Measurements from ENCODE around the gene FN3K. TPM values are rescaled to one million over a fixed set of nuclear protein-coding genes. Genes with fewer than 3 reads are reported as not detected.
"Not testable (repeated sequence)": the region's sequence is repeated elsewhere in the genome, so short reads cannot be mapped to it uniquely, and the experiment has no call there.

Gene FN3K
- total RNA-seq, 2 experiments from 2014 or later, result 1.0 to 1.8 TPM

DNA sequence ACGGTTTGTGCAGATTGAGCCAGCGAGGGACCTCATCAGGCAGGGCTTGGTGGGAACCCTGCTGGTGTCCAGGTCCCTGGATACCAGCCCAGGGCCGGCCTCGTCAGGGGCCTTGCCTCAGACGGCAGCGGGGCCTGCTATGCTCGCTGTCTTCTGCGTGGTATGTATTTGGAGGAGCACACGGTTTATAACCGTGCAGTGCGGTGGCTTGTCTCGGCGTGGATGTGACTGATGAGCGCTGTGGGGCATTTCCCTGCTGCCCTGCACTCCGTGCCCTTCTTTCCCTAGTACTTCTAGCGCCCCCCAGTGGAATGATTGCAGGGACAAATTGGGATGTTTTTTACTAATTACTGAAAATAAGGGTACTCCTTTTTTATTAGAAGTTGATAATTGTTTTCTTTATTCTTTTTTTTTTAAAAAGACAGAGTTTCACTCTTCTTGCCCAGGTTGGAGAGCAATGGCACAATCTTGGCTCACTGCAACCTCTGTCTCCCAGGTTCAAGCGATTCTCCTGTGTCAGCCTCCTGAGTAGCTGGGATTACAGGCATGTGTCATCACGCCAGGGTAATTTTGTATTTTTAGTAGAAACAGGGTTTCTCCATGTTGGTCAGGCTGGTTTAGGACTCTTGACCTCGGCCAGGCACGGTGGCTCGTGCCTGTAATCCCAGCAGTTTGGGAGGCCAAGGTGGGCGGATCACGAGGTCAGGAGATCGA lies 31.8 kb downstream of the FN3K start:
- CTCF ChIA-PET, result interaction anchor here (1.0 to 1.5 kb wide), 3 partner anchors 8 to 86 kb away, joined by 3 to 5 read pairs (median 3); no protein-coding TSS in a partner anchor
- POLR2A ChIA-PET, result no interaction called here

DNA sequence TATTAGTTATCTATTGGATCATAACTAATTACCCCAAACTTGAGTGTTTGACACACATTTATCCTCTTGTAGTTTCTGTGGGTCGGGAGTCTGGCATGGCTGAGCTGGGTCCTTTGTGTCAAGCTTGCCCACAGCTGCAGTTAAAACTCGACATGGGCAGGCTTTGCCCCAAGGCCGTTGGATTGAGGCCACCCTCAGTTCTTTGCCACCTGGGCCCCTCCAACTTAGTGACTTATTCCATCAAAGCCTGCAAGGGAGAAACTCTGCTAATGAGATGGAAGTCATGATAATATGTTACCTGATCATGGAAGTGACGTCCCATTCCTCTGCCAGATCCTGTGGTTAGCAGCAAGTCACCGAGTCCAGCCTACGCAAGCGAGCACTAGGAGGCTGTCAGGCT lies 33.6 kb downstream of the FN3K start:
- ChIA-PET POLR2A (no interaction called here), CTCF (interaction anchor here (1.1 kb wide), 1 partner anchor 100 kb away, joined by 4 read pairs; no protein-coding TSS in a partner anchor)

- CTCF ChIA-PET, result interaction anchor here (0.7 kb wide), 1 partner anchor 9 kb away, joined by 3 read pairs; no protein-coding TSS in a partner anchor
- POLR2A ChIA-PET, result no interaction called here
Observed at GRCh38 chr17:82772026-82772425, 36.6 kb downstream of the FN3K start.

DNA sequence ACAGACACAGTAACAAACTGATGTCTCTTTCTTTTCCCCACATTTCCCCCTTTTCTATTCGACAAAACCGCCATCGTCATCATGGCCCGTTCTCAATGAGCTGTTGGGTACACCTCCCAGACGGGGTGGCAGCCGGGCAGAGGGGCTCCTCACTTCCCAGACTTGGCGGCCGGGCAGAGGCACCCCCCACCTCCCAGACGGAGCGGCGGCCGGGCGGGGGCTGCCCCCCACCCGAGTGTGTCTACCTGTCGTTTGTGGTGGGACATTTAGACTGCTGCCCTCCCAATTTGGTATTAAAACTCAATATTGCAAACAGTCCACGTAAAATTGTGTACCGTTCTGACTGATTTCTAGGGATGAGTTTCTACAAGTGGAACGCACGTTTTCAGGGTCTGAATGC lies 39.0 kb downstream of the FN3K start:
- CTCF ChIA-PET, result interaction anchor here (1.1 to 1.3 kb wide), 3 partner anchors 8 to 90 kb away, joined by 3 to 5 read pairs (median 3); no protein-coding TSS in a partner anchor
- POLR2A ChIA-PET, result not testable (repeated sequence)

GRCh38 chr17:82775001-82775823 lies 39.8 kb downstream of the FN3K start:
- ChIA-PET CTCF (interaction anchor here (0.6 to 1.3 kb wide), 7 partner anchors 9 to 309 kb away, joined by 3 to 5 read pairs (median 3); no protein-coding TSS in a partner anchor), POLR2A (no interaction called here)

GRCh38 chr17:82776454-82776853 lies 41.0 kb downstream of the FN3K start:
- CTCF ChIA-PET, result interaction anchor here (0.7 to 0.9 kb wide), 4 partner anchors 59 to 308 kb away, joined by 3 read pairs; no protein-coding TSS in a partner anchor
- POLR2A ChIA-PET, result interaction anchor here (0.6 kb wide), 1 partner anchor 307 kb away, joined by 3 read pairs; no protein-coding TSS in a partner anchor

DNA sequence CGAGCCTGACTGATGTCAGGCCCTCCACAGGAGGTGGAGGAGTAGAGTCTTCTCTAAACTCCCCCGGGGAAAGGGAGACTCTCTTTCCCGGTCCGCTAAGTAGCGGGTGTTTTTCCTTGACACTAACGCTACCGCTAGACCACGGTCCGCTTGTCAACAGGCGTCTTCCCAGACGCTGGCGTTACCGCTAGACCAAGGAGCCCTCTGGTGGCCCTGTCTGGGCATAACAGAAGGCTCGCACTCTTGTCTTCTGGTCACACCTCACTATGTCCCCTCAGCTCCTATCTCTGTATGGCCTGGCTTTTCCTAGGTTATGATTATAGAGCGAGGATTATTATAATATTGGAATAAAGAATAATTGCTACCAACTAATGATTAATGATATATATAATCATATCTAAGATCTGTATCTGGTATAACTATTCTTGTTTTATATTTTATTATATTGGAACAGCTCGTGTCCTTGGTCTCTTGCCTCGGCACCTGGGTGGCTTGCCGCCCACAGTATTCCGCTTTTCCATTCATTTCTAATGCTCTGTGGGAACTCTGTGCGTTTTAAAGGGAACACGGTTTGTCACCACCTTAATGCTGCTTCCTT lies 42.5 kb downstream of the FN3K start:
- POLR2A ChIA-PET, CTCF ChIA-PET: not testable (repeated sequence)

GRCh38 chr17:82779541-82779940 lies 44.1 kb downstream of the FN3K start:
- ChIA-PET CTCF (interaction anchor here (1.5 to 1.8 kb wide), 2 partner anchors 26 to 134 kb away, joined by 3 to 6 read pairs; no protein-coding TSS in a partner anchor), POLR2A (no interaction called here)

- ChIA-PET POLR2A (interaction anchor here (0.6 kb wide), 1 partner anchor 170 kb away, joined by 6 read pairs; no protein-coding TSS in a partner anchor), CTCF (interaction anchor here (1.5 to 2.5 kb wide), 4 partner anchors 27 to 137 kb away, joined by 3 to 10 read pairs (median 6); no protein-coding TSS in a partner anchor)
Observed at GRCh38 chr17:82780195-82780594, 44.8 kb downstream of the FN3K start.

GRCh38 chr17:82780971-82781893 lies 45.8 kb downstream of the FN3K start:
- POLR2A ChIA-PET, result no interaction called here
- CTCF ChIA-PET, result interaction anchor here (0.5 to 2.5 kb wide), 20 partner anchors 9 to 640 kb away, joined by 3 to 10 read pairs (median 4); partner anchors contain the start of gene FN3KRP

DNA sequence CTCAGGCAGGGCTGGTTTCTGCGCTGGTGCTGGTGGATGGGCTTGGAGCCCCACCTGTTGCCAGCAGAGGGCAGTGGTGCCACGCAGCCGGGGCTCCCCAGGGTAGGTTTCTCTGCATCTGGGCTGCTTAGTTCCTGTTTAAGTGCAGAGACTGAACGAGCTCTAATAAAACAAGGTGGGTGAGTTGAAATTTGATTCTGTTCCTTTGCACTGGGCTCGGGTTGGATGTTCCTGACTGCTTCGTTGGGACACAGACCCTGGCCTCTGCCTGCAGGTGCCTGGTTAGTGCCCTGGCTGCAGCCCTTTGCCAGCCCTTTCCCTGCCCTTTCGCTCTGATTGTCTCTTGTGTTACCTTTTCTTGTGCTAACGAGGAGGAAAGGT lies 46.5 kb downstream of the FN3K start:
- POLR2A ChIA-PET, result no interaction called here
- CTCF ChIA-PET, result interaction anchor here (0.6 to 2.5 kb wide), 16 partner anchors 9 to 316 kb away, joined by 3 to 10 read pairs (median 4); partner anchors contain the start of gene FN3KRP

GRCh38 chr17:82782657-82783207 lies 47.3 kb downstream of the FN3K start:
- CTCF ChIA-PET, result interaction anchor here (0.9 to 2.5 kb wide), 4 partner anchors 11 to 135 kb away, joined by 3 to 10 read pairs (median 4); no protein-coding TSS in a partner anchor
- POLR2A ChIA-PET, result no interaction called here

- POLR2A ChIA-PET, result no interaction called here
- CTCF ChIA-PET, result no interaction called here
Observed at GRCh38 chr17:82783498-82783897, 48.1 kb downstream of the FN3K start.

- POLR2A ChIA-PET, result not testable (repeated sequence)
Observed at GRCh38 chr17:82785581-82785980, 50.2 kb downstream of the FN3K start.

GRCh38 chr17:82786427-82786826 lies 51.0 kb downstream of the FN3K start:
- ChIA-PET CTCF (no interaction called here), POLR2A (no interaction called here)

More at GRCh38 chr17:82785581-82785980, 50.2 kb downstream of the FN3K start:
- CTCF ChIA-PET, result not testable (repeated sequence)

- POLR2A ChIA-PET, result no interaction called here
- CTCF ChIA-PET, result no interaction called here
Observed at GRCh38 chr17:82787081-82787848, 51.9 kb downstream of the FN3K start.

- POLR2A ChIA-PET, result no interaction called here
- CTCF ChIA-PET, result no interaction called here
Observed at GRCh38 chr17:82788206-82789001, 53.0 kb downstream of the FN3K start.
